ENCODE results near the gene PANK2.

- no peak for TF ChIP-seq EP300 (IDR thresholded peaks at IDR 0.05; ENCODE audit: borderline replicate concordance in 1 of 2, control insufficient read depth in 1 of 2, low read depth in 2 of 2, low read length in 2 of 2)
- TF ChIP-seq E2F4 (IDR thresholded peaks at IDR 0.05; ENCODE audit: low read depth, low read length): no peak
- no peak for TF ChIP-seq SMARCA5 (IDR thresholded peaks at IDR 0.05)
These were observed 26.9 kb upstream of the PANK2 start for GRCh38 chr20:3862333-3862732.

All from GM12878 (cell line).